ENCODE measurements around the gene DCTN3.
"Not testable (repeated sequence)": the region's sequence is repeated elsewhere in the genome, so short reads cannot be mapped to it uniquely, and the experiment has no call there.

DCTN3 gene

GRCh38 chr9:34647084-34647403 lies 26.7 kb upstream of the DCTN3 start:
- DNase-seq (ENCODE audit: low read depth): no peak

GRCh38 chr9:34646211-34647083 lies 26.2 kb upstream of the DCTN3 start, which contains the start of gene GALT:
Gene GALT (plus strand): TSS chr9:34646675. CDS start chr9:34646705, 30 bp downstream.
- DNase-seq (ENCODE audit: low read depth): peak; percentile 84

GRCh38 chr9:34644766-34645314 lies 24.5 kb upstream of the DCTN3 start:
- no peak for DNase-seq (ENCODE audit: low read depth)

GRCh38 chr9:34642679-34643078 lies 22.4 kb upstream of the DCTN3 start:
- no peak for DNase-seq (ENCODE audit: low read depth)

GRCh38 chr9:34639322-34639721 lies 19.0 kb upstream of the DCTN3 start:
- not testable (repeated sequence) for DNase-seq (ENCODE audit: low read depth)

- DNase-seq (ENCODE audit: low read depth): no peak
Observed at GRCh38 chr9:34638138-34638445, 17.8 kb upstream of the DCTN3 start.

- DNase-seq (ENCODE audit: low read depth): peak; percentile 93
Observed at GRCh38 chr9:34637356-34638137, 17.3 kb upstream of the DCTN3 start, which contains the start of gene SIGMAR1. Gene SIGMAR1 (minus strand): TSS chr9:34637787. CDS start chr9:34637697, 90 bp downstream.

- DNase-seq (ENCODE audit: low read depth): no peak
Observed at GRCh38 chr9:34636791-34637355, 16.6 kb upstream of the DCTN3 start.

GRCh38 chr9:34635556-34635955 lies 15.3 kb upstream of the DCTN3 start:
- no peak for DNase-seq (ENCODE audit: low read depth)

GRCh38 chr9:34634551-34635248 lies 14.4 kb upstream of the DCTN3 start:
- DNase-seq (ENCODE audit: low read depth): no peak

- peak; percentile 60 for DNase-seq (ENCODE audit: low read depth)
Observed at GRCh38 chr9:34633851-34634550, 13.7 kb upstream of the DCTN3 start.

- DNase-seq (ENCODE audit: low read depth): no peak
Observed at GRCh38 chr9:34633166-34633565, 12.9 kb upstream of the DCTN3 start.

GRCh38 chr9:34630402-34631154 lies 10.3 kb upstream of the DCTN3 start:
- DNase-seq (ENCODE audit: low read depth): no peak

- no peak for DNase-seq (ENCODE audit: low read depth)
Observed at GRCh38 chr9:34629491-34629808, 9.2 kb upstream of the DCTN3 start.

GRCh38 chr9:34628656-34629490 lies 8.6 kb upstream of the DCTN3 start, which contains the start of gene ARID3C:
Gene ARID3C (minus strand): TSS chr9:34629066. CDS start chr9:34628014, 1,052 bp downstream.
- DNase-seq (ENCODE audit: low read depth): no peak

GRCh38 chr9:34627716-34628655 lies 7.7 kb upstream of the DCTN3 start:
- no peak for DNase-seq (ENCODE audit: low read depth)

- DNase-seq (ENCODE audit: low read depth): no peak
Observed at GRCh38 chr9:34625186-34625486, 4.8 kb upstream of the DCTN3 start.

GRCh38 chr9:34624475-34625185 lies 4.3 kb upstream of the DCTN3 start:
- DNase-seq (ENCODE audit: low read depth): no peak
